Fibroblast of skin of scalp (primary cell): ENCODE results near the gene RASGRF2.

ENCODE experiments used
- DNase-seq: peaks from one replicate; pipeline ENCODE4 v3.0.0-alpha.2; 2013

RASGRF2 gene

GRCh38 chr5:81209386-81209785, 249.2 kb downstream of the RASGRF2 start:
- no peak for DNase-seq

DNA sequence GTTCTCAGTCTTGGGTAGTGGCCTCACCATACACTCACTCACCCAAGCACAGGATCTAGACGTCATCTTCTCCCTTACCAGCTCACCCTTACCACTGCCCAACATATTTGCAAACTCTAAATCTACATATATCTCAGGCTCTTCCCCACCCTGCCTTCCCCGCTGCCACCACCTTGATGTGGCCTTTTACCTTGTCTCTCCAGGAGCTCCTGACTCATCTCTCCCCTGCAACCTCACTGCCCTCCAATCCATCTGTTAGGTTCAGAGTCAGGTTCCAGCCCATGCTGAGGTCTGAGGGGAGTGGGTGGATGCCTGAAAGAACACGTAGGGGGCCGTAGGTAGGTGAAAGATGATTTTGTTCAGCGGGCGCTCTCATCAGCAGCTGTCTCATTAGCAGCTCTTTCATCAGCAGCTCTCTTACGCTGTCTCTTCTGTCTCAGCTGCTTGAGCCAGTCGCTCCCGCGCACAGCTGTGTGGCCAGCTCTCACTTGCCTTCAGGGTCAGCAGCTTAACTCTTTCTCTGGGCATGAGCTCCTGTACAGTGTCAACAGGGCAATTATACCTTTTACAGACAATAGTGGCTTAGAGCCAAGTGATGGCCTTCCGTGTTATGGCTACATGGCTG, 249.8 kb downstream of the RASGRF2 start:
- no peak for DNase-seq

DNA sequence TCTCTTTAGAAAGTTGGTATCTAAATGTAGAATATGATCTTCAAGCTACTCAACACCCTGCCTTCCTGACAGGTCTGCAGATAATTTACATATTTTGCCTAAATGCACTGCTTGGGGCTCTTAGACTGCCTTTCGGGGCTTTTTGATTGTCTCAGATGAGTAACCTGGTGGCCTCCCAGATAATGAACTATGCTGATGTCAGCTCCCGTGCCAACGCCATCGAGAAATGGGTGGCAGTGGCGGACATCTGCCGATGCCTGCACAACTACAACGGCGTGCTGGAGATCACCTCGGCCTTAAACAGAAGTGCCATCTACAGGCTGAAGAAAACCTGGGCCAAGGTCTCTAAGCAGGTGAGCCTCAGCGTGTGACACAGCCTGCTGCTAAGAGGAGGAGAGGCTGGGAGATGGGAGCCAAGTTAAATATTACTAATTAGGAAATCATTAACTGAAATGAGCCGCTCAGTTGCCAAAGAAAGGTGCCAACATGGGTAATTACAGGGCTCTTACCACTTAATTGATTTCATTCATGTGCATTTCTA, 252.1 kb downstream of the RASGRF2 start:
- DNase-seq = no peak

GRCh38 chr5:81213070-81213469, 252.9 kb downstream of the RASGRF2 start:
- no peak for DNase-seq

- DNase-seq = no peak
These were observed 254.7 kb downstream of the RASGRF2 start for GRCh38 chr5:81214848-81215247.

DNA sequence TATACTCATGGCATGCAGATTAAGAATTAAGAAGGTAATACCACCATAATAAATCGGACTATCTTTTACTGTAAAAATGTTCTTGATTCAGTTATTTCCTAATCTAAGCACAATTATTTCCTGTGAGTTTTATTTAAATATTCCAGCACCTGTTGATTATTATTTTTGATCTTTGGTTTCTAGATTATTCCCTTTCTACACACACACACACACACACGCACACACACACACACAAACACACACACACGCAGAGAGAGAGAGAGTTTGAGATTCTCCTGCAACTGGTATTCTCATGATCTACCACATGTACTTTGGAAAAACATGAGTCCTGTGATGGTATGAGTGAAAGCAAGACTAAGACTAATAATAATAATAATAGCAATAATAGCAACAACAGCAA, 256.0 kb downstream of the RASGRF2 start:
- no peak for DNase-seq

DNA sequence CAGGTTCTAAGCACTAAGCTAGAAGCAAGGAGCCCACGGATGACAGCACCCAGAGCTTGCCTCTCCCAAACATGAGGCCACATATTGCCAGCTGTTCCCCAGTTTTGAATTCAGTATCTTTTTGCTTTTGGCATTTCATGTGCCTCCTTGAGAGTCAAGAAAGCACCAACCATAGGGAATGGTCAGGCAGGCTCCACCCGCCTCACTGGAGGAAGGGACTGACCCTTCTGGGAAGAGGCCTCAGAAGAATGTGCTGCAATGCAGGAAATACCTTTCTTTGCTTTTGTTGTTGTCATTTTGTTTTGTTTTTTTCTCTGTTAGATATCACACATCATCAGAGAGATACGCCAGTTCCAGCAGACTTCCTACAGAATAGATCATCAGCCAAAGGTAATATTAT, 259.2 kb downstream of the RASGRF2 start:
- no peak for DNase-seq

DNA sequence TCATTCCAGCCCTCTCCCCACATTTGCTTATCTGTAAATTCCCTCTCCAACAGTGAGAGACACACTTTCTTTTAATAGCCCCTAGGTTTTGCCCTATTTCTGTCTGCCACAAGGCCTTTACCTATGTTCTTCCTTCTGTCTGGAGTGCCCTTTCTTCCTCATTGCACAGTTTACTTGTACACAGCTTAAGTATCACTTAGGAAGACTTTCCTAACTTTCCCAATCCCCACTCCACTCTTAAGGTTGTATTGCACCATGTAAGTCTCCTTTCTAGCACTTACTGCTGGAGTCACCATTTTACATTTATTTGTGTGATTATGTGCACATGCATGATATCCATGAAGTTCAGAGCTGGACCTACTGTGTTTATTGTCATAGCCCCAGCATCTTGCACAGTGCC, 262.1 kb downstream of the RASGRF2 start:
- no peak for DNase-seq

- DNase-seq = no peak
These were observed 265.3 kb downstream of the RASGRF2 start for GRCh38 chr5:81225463-81225862.

DNA sequence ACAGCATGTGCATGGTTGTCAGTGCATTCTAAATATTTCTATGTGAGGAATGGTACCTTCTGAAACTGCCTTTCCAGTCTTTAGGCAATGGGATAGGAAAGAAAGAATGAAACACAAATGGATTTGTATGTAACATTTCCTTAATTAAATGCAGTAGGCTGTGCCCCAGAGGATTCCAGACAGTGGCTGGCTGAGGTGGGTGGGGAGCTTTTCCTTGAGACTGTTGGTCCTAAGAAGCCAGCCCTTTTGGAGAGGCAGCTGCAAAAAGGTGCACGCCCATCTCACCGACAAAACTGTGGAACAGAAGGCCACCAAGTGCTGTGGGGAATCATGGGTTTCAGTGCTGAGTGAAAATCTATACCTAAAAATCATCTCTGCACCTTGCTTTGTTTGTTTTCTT, 266.1 kb downstream of the RASGRF2 start:
- no peak for DNase-seq

- no peak for DNase-seq
These were observed 266.8 kb downstream of the RASGRF2 start for GRCh38 chr5:81226949-81227348.

DNA sequence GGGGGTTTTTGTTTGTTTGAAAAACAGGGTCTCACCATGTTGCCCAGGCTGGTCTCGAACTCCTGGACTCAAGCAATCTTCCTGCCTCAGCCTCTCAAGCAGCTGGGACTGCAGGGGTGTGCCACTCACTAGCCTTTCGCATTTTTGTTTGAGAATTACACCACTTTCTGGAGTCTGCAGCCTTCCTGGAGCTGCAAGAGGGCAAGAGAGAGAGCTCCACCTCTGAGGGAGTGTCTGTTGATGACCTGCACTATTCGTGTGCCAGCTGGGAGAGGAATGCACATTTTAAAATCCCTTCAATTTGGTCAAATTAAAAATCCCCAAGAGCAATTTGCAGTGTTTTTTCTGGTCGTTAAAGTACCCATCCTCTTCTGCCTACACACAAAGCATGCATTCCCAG, 267.9 kb downstream of the RASGRF2 start:
- no peak for DNase-seq

GRCh38 chr5:81230416-81230815, 270.3 kb downstream of the RASGRF2 start:
- DNase-seq = no peak

GRCh38 chr5:81232464-81233079, 272.4 kb downstream of the RASGRF2 start:
- no peak for DNase-seq

- DNase-seq = no peak
These were observed 273.0 kb downstream of the RASGRF2 start, which contains the start of gene CKMT2 for GRCh38 chr5:81233080-81233634. Gene CKMT2, plus strand, starts transcription at chr5:81233322. Its CDS starts 17,811 bp downstream, at chr5:81251133.

- DNase-seq = no peak
These were observed 274.1 kb downstream of the RASGRF2 start for GRCh38 chr5:81234299-81234698.

- DNase-seq = no peak
These were observed 274.6 kb downstream of the RASGRF2 start for GRCh38 chr5:81234801-81235200.

DNA sequence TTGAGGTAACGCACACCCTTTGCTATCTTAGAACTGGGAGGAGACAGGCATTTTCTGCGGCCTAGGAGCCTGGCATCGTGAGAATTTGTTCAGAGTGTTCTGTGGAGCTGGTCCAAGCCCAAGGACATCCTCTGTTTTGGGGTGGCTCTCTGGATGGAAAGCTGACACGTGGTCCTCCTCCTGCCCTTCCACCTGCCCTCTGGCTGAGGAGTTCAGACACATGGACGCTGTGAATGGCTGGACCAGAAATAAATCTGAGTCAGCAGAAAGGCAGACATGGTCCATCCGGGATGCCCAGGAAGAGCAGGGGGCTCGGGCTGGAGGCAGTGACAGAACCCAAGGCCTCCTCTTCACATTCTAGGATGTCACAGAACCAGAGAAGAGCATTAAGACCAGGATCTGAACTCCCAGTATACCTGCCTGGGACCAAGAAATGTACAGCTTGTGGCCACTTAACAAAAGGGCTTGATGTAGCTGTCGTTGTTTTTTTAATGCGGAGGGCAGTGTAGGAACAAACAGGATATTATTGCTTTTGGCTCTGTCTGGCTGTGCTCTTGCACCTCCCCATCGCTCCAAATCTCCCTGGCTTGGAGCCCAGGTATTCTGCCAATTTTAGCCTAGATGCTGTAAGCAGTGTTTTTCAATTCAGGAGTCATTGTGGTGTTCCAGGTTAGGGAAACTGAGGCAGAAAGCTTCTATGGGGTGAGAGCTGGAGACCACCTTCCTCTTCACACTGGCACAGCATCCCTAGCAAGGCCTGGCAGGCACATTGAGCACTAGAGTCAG, 275.3 kb downstream of the RASGRF2 start:
- no peak for DNase-seq

DNA sequence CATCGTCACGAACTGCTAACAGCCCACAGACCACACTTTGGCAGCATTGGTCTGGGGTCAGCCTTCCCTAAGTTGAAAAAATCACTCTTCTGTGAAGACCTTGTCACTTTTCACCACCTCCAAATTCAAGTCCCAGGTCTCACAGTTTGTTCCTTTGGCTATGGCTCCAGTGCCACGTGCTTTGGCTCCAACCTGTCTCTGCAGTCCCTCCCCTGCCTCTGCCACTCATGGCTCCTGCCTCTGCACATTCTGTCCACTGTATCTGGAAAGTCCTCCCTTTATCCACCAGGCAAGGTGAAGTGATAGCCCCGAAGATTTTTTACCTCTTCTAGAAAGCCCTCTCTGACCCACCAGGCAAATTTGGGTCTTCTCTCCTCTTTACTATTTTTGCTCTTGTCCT, 278.3 kb downstream of the RASGRF2 start:
- no peak for DNase-seq

DNA sequence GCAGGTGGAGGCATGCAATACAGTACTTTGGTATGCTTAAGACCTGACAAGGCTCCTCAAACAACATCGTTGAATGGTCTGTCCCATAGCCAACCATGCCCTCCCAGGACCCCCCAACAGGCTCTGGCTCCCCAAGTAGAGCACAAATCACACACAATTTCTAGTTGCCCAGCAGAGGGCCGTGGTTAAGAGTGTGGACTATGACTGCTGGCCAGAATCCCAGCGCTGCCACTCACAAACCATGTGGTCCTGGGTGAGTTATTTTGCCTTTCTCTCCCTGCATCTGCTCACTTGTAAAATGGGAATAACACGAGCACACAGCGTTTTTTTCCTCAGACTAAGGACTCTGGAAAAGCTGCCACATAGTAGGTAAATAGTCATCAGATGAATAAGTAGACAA, 279.4 kb downstream of the RASGRF2 start:
- DNase-seq = no peak

DNA sequence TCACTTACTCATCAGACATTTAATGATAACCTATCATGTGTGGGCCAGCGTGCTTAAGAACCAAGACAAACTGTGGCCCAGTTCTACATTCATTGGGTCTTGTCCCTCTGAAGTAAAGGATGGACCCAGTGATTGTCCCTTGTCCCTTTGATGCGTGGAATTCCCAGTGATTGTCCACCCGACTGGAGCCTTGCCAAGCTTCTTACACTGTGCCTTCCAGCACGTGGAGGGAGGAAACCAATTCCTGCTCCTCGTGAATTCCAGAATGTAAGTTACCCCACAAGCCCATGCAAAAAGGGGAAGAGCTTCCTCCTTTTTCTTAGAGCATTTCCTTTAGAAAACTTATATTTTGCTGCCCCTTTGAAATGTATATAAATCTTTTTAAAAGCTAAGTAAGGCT, 280.8 kb downstream of the RASGRF2 start:
- DNase-seq = no peak

- no peak for DNase-seq
These were observed 281.9 kb downstream of the RASGRF2 start for GRCh38 chr5:81241961-81242648.
